K562 (cell line): ENCODE results near the gene GPSM3. TPM values are rescaled to one million over a fixed set of nuclear protein-coding genes. Genes with fewer than 3 reads are reported as not detected.
A peak's percentile ranks its signal among the peaks of the same experiment; 100 is the strongest.

Source experiments
- ATF2 ChIP-seq: sonication (generic); formaldehyde crosslinking; IDR thresholded peaks from 2 replicates; pipeline ENCODE4 v1.8.1; 2022; ENCODE audit warnings: missing genetic modification reagents
- CBFA2T2 ChIP-seq: fragments of 450-650 bp; conservative IDR thresholded peaks from 2 replicates; pipeline ENCODE4 v1.6.1; 2017; ENCODE audit warnings: mild to moderate bottlenecking
- CHD4 ChIP-seq: fragments of 200-600 bp; sonication (generic); IDR thresholded peaks from 3 replicates; pipeline ENCODE4 v1.6.1; 2012; ENCODE audit warnings: low read depth, mild to moderate bottlenecking, mixed read lengths, low read length, inconsistent platforms; ENCODE audit not compliant: insufficient read depth, insufficient replicate concordance, poor library complexity, severe bottlenecking
- CTBP1 ChIP-seq: fragments of 450-650 bp; IDR thresholded peaks from 2 replicates; pipeline ENCODE4 v1.6.1; 2016; ENCODE audit warnings: borderline replicate concordance
- ELK3 ChIP-seq: fragments of 450-650 bp; formaldehyde crosslinking; IDR thresholded peaks from 2 replicates; pipeline ENCODE4 v1.4.0; 2020; ENCODE audit warnings: mild to moderate bottlenecking
- EP300 ChIP-seq: IDR thresholded peaks from 2 replicates; pipeline ENCODE4 v1.6.1; 2012; ENCODE audit warnings: low read length, improper control_type of control experiment
- GTF2F1 ChIP-seq: IDR thresholded peaks from 2 replicates; pipeline ENCODE4 v1.6.1; 2011; ENCODE audit warnings: low read depth, low read length, improper control_type of control experiment
- HLTF ChIP-seq: fragments of 450-650 bp; IDR thresholded peaks from 2 replicates; pipeline ENCODE4 v1.6.1; 2016
- KDM4B ChIP-seq, 2 experiments: fragments of 450-650 bp in 1 of 2; sonication (generic) in 1 of 2; IDR thresholded peaks; 2 replicates each; pipeline ENCODE4 v1.6.1; 2016 to 2017; ENCODE audit warnings: borderline replicate concordance in 2 of 2, antibody characterized with exemption in 1 of 2, low read depth in 1 of 2, mild to moderate bottlenecking in 1 of 2
- NBN ChIP-seq: fragments of 450-650 bp; IDR thresholded peaks from 2 replicates; pipeline ENCODE4 v1.6.1; 2016; ENCODE audit warnings: low read depth, mild to moderate bottlenecking
- RAD21 ChIP-seq, 2 experiments: fragments of 250-450 bp in 1 of 2; fragments of 450-650 bp in 1 of 2; sonication (Bioruptor Pico) in 1 of 2; formaldehyde crosslinking in 1 of 2; IDR thresholded peaks in 1 of 2; conservative IDR thresholded peaks in 1 of 2; 2 replicates each; pipeline versions ENCODE4 v1.4.0 to v1.8.0; 2020 to 2022; ENCODE audit warnings: mild to moderate bottlenecking in 2 of 2, moderate library complexity in 1 of 2
- SMAD1 ChIP-seq: fragments of 150-350 bp; IDR thresholded peaks from 2 replicates; pipeline ENCODE4 v1.6.1; 2014; ENCODE audit warnings: low read length, low read depth; ENCODE audit not compliant: partially characterized antibody
- TFE3 ChIP-seq: fragments of 450-650 bp; formaldehyde crosslinking; IDR thresholded peaks from 2 replicates; pipeline ENCODE4 v1.4.0; 2020; ENCODE audit warnings: mild to moderate bottlenecking, mixed read lengths
- ZBTB43 ChIP-seq: sonication (generic); formaldehyde crosslinking; IDR thresholded peaks from 2 replicates; pipeline ENCODE4 v1.8.0; 2023; ENCODE audit warnings: mild to moderate bottlenecking, missing genetic modification reagents
- ZNF24 ChIP-seq: fragments of 450-650 bp; IDR thresholded peaks from 2 replicates; pipeline ENCODE4 v1.6.1; 2016
- ZNF395 ChIP-seq: fragments of 200-800 bp; sonication (Bioruptor generic); IDR thresholded peaks from 2 replicates; pipeline ENCODE4 v1.6.1; 2017; ENCODE audit warnings: missing genetic modification characterization, missing compliant biosample characterization
- ZNF408 ChIP-seq: fragments of 250-450 bp; sonication (Bioruptor Pico); IDR thresholded peaks from 2 replicates; pipeline ENCODE4 v1.4.0; 2020; ENCODE audit warnings: low read depth, mild to moderate bottlenecking, moderate library complexity
- ZNF444 ChIP-seq: fragments of 250-450 bp; sonication (Bioruptor Pico); IDR thresholded peaks from 2 replicates; pipeline ENCODE4 v1.4.0; 2020; ENCODE audit warnings: mild to moderate bottlenecking, moderate library complexity
- polyA plus RNA-seq, 8 experiments: library from polyadenylated mRNA; depleted of rRNA in 4 of 8; stranded (reverse) in 5 of 8; unstranded in 3 of 8; fragments of >200 nt; fragmentation: Nextera tagmentation in 2 of 8; fragmentation: Illumina TruSeq in 1 of 8; extraction: Ambion mirVana in 2 of 8; extraction: Trizol in 1 of 8; gene quantifications; 2 replicates each; pipeline versions ENCODE4 v1.2.1 to v1.2.3, GENCODE V29; 2011 to 2014; ENCODE audit warnings: inconsistent platforms in 1 of 8, missing spikeins in 1 of 8
- total RNA-seq, 7 experiments: library from RNA; depleted of rRNA in 6 of 7; stranded (reverse); fragments of >200 nt in 6 of 7; fragmentation: Illumina TruSeq in 2 of 7; extraction: Trizol in 2 of 7; gene quantifications; 2 replicates each; pipeline versions ENCODE4 v1.2.1 to v1.2.3, GENCODE V29; 2011 to 2021; ENCODE audit warnings: low replicate concordance in 1 of 7

The GPSM3 gene
- total and polyA plus RNA-seq, 9 of the 15 experiments (the other 6 are each of a cell fraction or from before 2014, with no cell fraction given), result 5.3 to 42.6 (median 24.4) TPM

GRCh38 chr6:32196682-32197616 lies 4.5 kb upstream of the GPSM3 start (continued):
- TF ChIP-seq KDM4B (IDR thresholded peaks at IDR 0.05; ENCODE audit: borderline replicate concordance in 2 of 2, low read depth in 1 of 2) (0 out of 4 replicates have a peak, but pooled peaks of 1 of the 2 experiments have one; percentile 10), EP300 (no peak), GTF2F1 (no peak), TFE3 (CRISPR knock-in tag) (no peak), ATF2 (CRISPR knock-in tag) (no peak), ZNF444 (CRISPR knock-in tag) (no peak), SMAD1 (no peak), ZNF24 (0 out of 2 replicates have a peak, but pooled peaks have one; percentile 47), HLTF (peak; percentile 48; the same call in 1 of the 2 replicates), CTBP1 (0 out of 2 replicates have a peak, but pooled peaks have one; percentile 9), ELK3 (CRISPR knock-in tag) (no peak), RAD21 (CRISPR knock-in tag; conservative IDR thresholded peaks at IDR 0.05 in 1 of 2, IDR thresholded peaks at IDR 0.05 in 1 of 2) (peak in 1 of 2 experiments; percentile 44; a peak in 2 of 4 replicates), ZNF408 (CRISPR knock-in tag) (no peak), CBFA2T2 (peak; percentile 74), ZBTB43 (CRISPR knock-in tag) (no peak), NBN (0 out of 2 replicates have a peak, but pooled peaks have one; percentile 2), ZNF395 (peak; percentile 50; the same call in 1 of the 2 replicates), CHD4 (no peak)
